ENCODE measurements around the gene RAC3. TPM values are rescaled to one million over a fixed set of nuclear protein-coding genes. Genes with fewer than 3 reads are reported as not detected.
A peak's percentile ranks its signal among the peaks of the same experiment; 100 is the strongest.

Gene RAC3
- polyA plus RNA-seq, 1 experiment: 11.5 TPM

DNA sequence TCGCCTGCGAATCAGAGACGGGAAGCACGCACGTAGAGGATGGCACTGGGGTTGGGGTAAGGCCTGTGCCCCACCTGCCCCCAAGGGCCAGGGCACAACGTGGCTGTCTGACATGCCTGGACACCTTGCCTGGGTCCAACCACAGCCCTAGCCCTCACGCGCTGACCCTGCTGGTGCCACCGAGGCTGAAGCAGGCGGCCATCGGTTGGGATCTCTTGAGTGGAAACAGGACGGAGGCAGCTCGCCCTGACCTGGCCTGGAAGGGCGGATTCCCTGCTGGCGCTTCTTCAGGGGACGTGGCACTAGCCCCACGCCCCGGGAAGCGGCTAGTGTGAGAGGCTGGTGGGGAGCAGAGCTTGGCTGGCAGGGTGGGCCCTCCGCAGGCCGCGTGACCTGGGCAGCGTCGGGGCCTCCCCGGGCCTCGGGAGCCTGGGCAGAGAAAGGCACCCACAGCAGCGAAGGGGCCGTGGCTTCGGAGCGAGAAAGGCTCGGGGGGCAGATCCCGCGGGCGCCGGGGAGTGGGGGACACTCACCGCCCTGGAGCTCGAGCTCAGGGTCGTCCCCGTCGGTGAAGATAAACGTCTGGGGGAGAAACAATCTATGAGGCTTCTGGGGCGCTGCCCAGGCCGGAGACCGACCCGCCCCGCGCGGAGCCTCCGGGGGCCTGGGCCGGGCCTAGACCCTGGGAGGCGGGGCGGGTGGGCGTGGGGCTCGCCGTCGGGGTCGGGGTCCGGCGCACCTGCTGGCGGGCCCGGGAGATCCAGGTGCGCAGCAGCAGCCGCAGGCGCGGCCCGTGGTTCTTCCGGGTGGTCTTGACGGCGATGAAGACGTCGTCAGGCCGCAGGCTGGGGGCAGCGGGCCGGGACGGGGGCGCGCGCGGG lies 19.5 kb downstream of the RAC3 start:
- no peak for DNase-seq (ENCODE audit: low read depth)
- Histone ChIP-seq H3K27me3 (ENCODE audit: control insufficient read depth, insufficient read depth, low read length) (no peaks in the 10 kb centered on the region), H3K4me3 (ENCODE audit: low read depth, low read length) (peak overlapping the region; percentile 87), H3K36me3 (ENCODE audit: control insufficient read depth, insufficient read depth, low read length) (peaks cover 41% of the 10 kb centered on the region)
- ChIA-PET CTCF (interaction anchor here (1.5 to 2.9 kb wide), 4 partner anchors 14 to 91 kb away, joined by 7 to 23 read pairs (median 8); partner anchors contain the start of genes CENPX, DCXR, LRRC45 and RAC3), POLR2A (interaction anchor here (0.6 kb wide), 1 partner anchor 105 kb away, joined by 8 read pairs; no protein-coding TSS in a partner anchor)
- no peak for TF ChIP-seq CTCF (IDR thresholded peaks at IDR 0.05; ENCODE audit: insufficient read depth, low read depth, low read length)

- no peak for DNase-seq (ENCODE audit: low read depth)
- TF ChIP-seq CTCF (IDR thresholded peaks at IDR 0.05; ENCODE audit: insufficient read depth, low read depth, low read length): no peak
- Histone ChIP-seq H3K27me3 (ENCODE audit: control insufficient read depth, insufficient read depth, low read length) (no peaks in the 10 kb centered on the region), H3K36me3 (ENCODE audit: control insufficient read depth, insufficient read depth, low read length) (peaks cover 51% of the 10 kb centered on the region), H3K4me3 (ENCODE audit: low read depth, low read length) (peak within 1 kb of the TSS; percentile 87)
- POLR2A ChIA-PET: no interaction called here
- CTCF ChIA-PET: interaction anchor here (1.5 to 2.9 kb wide), 3 partner anchors 15 to 92 kb away, joined by 7 to 23 read pairs (median 10); partner anchors contain the start of genes DCXR and RAC3
Measured at GRCh38 chr17:82051776-82052637, 20.5 kb downstream of the RAC3 start, which contains the start of the genes GPS1 and RFNG. GPS1 (plus strand) TSS chr17:82051898; CDS start chr17:82051932, 34 bp downstream. RFNG (minus strand) TSS chr17:82051811; CDS start chr17:82051766, 45 bp downstream.

GRCh38 chr17:82052638-82053059 lies 21.2 kb downstream of the RAC3 start:
- Histone ChIP-seq H3K27me3 (ENCODE audit: control insufficient read depth, insufficient read depth, low read length) (no peaks in the 10 kb centered on the region), H3K36me3 (ENCODE audit: control insufficient read depth, insufficient read depth, low read length) (peaks cover 55% of the 10 kb centered on the region), H3K4me3 (ENCODE audit: low read depth, low read length) (peak overlapping the region; percentile 87)
- no peak for DNase-seq (ENCODE audit: low read depth)
- CTCF ChIA-PET: interaction anchor here (1.2 to 1.4 kb wide), 2 partner anchors 13 to 15 kb away, joined by 3 to 5 read pairs; partner anchors contain the start of genes DCXR and DUS1L
- POLR2A ChIA-PET: no interaction called here
- no peak for TF ChIP-seq CTCF (IDR thresholded peaks at IDR 0.05; ENCODE audit: insufficient read depth, low read depth, low read length)

DNA sequence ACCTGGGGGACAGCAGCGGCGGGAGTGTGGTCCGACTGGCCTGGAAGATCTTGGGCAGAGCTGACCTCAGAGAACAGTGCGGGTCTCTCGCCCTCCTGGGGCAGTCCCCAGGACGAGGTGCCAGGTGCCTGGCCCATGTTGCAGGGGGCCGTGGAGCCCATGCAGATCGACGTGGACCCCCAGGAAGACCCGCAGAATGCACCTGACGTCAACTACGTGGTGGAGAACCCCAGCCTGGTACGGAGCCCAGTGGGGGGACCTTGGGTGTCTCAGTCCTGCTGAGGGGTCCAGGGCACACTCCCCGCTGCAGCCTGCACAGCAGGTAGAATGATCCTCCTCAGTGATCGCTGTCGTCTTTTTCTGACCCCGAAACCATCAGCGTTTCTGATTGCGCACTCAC lies 21.7 kb downstream of the RAC3 start:
- peak overlapping the region; percentile 87 for H3K4me3 ChIP-seq (ENCODE audit: low read depth, low read length)
- CTCF ChIA-PET: interaction anchor here (1.2 to 1.4 kb wide), 2 partner anchors 12 to 16 kb away, joined by 3 to 5 read pairs; partner anchors contain the start of genes DCXR and DUS1L

More for the DNA sequence above, 21.7 kb downstream of the RAC3 start:
- DNase-seq (ENCODE audit: low read depth): no peak
- POLR2A ChIA-PET: no interaction called here
- Histone ChIP-seq H3K36me3 (ENCODE audit: control insufficient read depth, insufficient read depth, low read length) (peaks cover 52% of the 10 kb centered on the region), H3K27me3 (ENCODE audit: control insufficient read depth, insufficient read depth, low read length) (no peaks in the 10 kb centered on the region)
- no peak for TF ChIP-seq CTCF (IDR thresholded peaks at IDR 0.05; ENCODE audit: insufficient read depth, low read depth, low read length)

Measured in BJ (cell line).